Measurements from ENCODE around the gene RTL10. TPM values are rescaled to one million over a fixed set of nuclear protein-coding genes. Genes with fewer than 3 reads are reported as not detected.

Gene RTL10
- total RNA-seq, 4 donors from 2014 or later: 2.5 to 26.1 (median 22.8) TPM

- peak overlapping the region in 3 of 4 donors; percentile 28 to 38 (median 30) for H3K4me3 ChIP-seq
- TF ChIP-seq POLR2A (IDR thresholded peaks at IDR 0.05) (no peak), CTCF (IDR thresholded peaks at IDR 0.05) (no peak)
- peak in 2 of 3 donors; percentile 80 for DNase-seq
- peak overlapping the region; percentile 62 to 89 (median 76) for H3K27ac ChIP-seq
- peaks cover 0 to 13% (median 0%) of the 10 kb centered on the region in 3 donors for H3K36me3 ChIP-seq
- peaks cover 0 to 35% (median 18%) of the 10 kb centered on the region in 4 donors for H3K4me1 ChIP-seq
- no peaks in the 10 kb centered on the region for H3K9me3 ChIP-seq
- H3K27me3 ChIP-seq: no peaks in the 10 kb centered on the region
These were observed 36.9 kb upstream of the RTL10 start for GRCh38 chr22:19891317-19892256.

- no peak for TF ChIP-seq CTCF (IDR thresholded peaks at IDR 0.05)
- TF ChIP-seq POLR2A (IDR thresholded peaks at IDR 0.05): no peak
- Histone ChIP-seq H3K27me3 (no peaks in the 10 kb centered on the region), H3K4me3 (no peak overlapping the region), H3K4me1 (peaks cover 0 to 43% (median 25%) of the 10 kb centered on the region in 4 donors), H3K27ac (peak overlapping the region; percentile 62 to 89 (median 76)), H3K36me3 (peaks cover 0 to 12% (median 0%) of the 10 kb centered on the region in 3 donors), H3K9me3 (no peaks in the 10 kb centered on the region)
- no peak for DNase-seq
These were observed 36.0 kb upstream of the RTL10 start for GRCh38 chr22:19890502-19891316.

- no peak for DNase-seq
- Histone ChIP-seq H3K4me1 (peaks cover 0 to 43% (median 25%) of the 10 kb centered on the region in 4 donors), H3K27me3 (no peaks in the 10 kb centered on the region), H3K36me3 (peaks cover 0 to 8% (median 0%) of the 10 kb centered on the region in 3 donors), H3K27ac (no peak overlapping the region), H3K9me3 (no peaks in the 10 kb centered on the region), H3K4me3 (no peak overlapping the region)
- TF ChIP-seq POLR2A (IDR thresholded peaks at IDR 0.05): no peak
- no peak for TF ChIP-seq CTCF (IDR thresholded peaks at IDR 0.05)
These were observed 35.3 kb upstream of the RTL10 start for GRCh38 chr22:19889951-19890350.

GRCh38 chr22:19888131-19888746 lies 33.6 kb upstream of the RTL10 start:
- H3K9me3 ChIP-seq: no peaks in the 10 kb centered on the region
- H3K27me3 ChIP-seq: no peaks in the 10 kb centered on the region
- H3K4me1 ChIP-seq: peaks cover 0 to 43% (median 25%) of the 10 kb centered on the region in 4 donors
- TF ChIP-seq POLR2A (IDR thresholded peaks at IDR 0.05) (no peak), CTCF (IDR thresholded peaks at IDR 0.05) (no peak)
- H3K27ac ChIP-seq: no peak overlapping the region
- H3K36me3 ChIP-seq: no peaks in the 10 kb centered on the region
- H3K4me3 ChIP-seq: no peak overlapping the region
- DNase-seq: no peak
